ENCODE data around the gene ZNF217.

Gene ZNF217

DNA sequence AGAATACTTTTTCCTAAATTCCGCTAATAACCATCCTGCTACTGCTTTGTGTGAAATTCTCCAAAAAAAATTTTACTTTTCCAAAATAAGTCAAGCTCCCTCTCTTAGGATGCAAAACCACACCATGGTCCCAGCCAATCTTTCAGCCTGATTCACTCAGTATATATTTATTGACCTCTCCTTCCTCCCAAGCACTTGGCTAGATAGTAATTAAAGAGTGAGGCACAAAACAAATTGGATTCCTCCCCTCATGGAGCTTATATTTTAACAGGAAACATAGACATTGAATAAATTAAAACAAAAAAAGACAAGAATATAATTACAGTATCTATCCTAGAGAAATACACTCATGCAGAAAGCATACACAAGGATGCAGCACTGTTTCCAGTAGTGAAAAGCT is 9.0 kb upstream of the ZNF217 start:
- Histone ChIP-seq H3K79me2 (ENCODE audit: control insufficient read depth, low read length) (no peaks in the 10 kb centered on the region), H3K4me1 (ENCODE audit: control insufficient read depth, low read length) (0 out of 2 replicates have a peak, but pooled peaks cover 3% of the 10 kb centered on the region), H3K9me3 (ENCODE audit: control insufficient read depth, insufficient read depth, low read length) (no peaks in the 10 kb centered on the region), H3K4me3 (ENCODE audit: low read length) (no peak overlapping the region), H3K36me3 (ENCODE audit: control insufficient read depth, low read length) (no peaks in the 10 kb centered on the region), H3K9me2 (replicated peaks; ENCODE audit: control insufficient read depth, low read length) (no peaks in the 10 kb centered on the region), H3K27ac (ENCODE audit: low read depth, low read length) (no peak overlapping the region), H4K20me1 (ENCODE audit: control insufficient read depth, insufficient read depth, low read depth, low read length) (no peaks in the 10 kb centered on the region), H3K4me2 (ENCODE audit: low read length) (no peak overlapping the region), H3K27me3 (ENCODE audit: control insufficient read depth, low read length) (no peaks in the 10 kb centered on the region), H3F3A (ENCODE audit: control insufficient read depth, insufficient read depth) (peaks cover 2% of the 10 kb centered on the region; the same call in 1 of the 2 replicates)
- TF ChIP-seq EZH2phosphoT487 (IDR thresholded peaks at IDR 0.05; ENCODE audit: borderline replicate concordance, low read length), result no peak
- TF ChIP-seq, protein P1, sequence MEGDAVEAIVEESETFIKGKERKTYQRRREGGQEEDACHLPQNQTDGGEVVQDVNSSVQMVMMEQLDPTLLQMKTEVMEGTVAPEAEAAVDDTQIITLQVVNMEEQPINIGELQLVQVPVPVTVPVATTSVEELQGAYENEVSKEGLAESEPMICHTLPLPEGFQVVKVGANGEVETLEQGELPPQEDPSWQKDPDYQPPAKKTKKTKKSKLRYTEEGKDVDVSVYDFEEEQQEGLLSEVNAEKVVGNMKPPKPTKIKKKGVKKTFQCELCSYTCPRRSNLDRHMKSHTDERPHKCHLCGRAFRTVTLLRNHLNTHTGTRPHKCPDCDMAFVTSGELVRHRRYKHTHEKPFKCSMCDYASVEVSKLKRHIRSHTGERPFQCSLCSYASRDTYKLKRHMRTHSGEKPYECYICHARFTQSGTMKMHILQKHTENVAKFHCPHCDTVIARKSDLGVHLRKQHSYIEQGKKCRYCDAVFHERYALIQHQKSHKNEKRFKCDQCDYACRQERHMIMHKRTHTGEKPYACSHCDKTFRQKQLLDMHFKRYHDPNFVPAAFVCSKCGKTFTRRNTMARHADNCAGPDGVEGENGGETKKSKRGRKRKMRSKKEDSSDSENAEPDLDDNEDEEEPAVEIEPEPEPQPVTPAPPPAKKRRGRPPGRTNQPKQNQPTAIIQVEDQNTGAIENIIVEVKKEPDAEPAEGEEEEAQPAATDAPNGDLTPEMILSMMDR (IDR thresholded peaks at IDR 0.05; ENCODE audit: low read depth, low read length, poor library complexity, severe bottlenecking), result no peak

DNA sequence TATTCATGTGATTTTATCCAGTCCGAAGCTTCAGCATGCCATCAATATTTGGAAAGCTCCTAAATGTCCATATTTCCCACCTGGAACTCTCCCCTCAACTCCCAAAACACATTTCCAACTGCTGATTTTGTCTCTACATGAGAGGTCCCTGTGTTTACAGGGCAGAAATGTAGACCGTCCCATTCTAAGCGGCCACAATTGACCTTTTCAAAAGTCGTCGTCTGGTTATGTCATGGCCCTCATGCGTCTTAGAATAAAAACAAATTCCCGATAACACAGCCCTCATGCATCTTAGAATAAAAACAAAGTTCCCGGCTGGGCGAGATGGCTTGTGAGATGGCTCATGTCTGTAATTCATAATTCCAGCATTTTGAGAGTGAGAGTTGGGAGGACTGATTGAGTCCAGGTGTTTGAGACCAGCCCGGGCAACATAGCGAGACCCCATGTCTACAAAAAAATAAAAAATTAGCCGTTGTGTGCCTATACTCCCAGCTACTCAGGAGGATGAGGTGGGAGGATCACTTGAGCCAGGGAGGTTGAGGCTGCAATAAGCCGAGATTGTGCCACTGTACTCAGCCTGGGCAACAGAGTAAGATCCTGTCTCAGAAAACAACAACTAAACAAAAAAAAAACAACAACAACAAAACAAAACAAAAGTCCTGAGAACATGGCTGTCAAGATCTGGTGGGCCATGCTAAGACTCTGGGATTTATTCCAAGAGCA is 6.4 kb upstream of the ZNF217 start:
- H3K4me3 ChIP-seq (ENCODE audit: low read length), result no peak overlapping the region
- H3K36me3 ChIP-seq (ENCODE audit: control insufficient read depth, low read length), result no peaks in the 10 kb centered on the region
- no peaks in the 10 kb centered on the region for H4K20me1 ChIP-seq (ENCODE audit: control insufficient read depth, insufficient read depth, low read depth, low read length)
- no peaks in the 10 kb centered on the region for H3K9me3 ChIP-seq (ENCODE audit: control insufficient read depth, insufficient read depth, low read length)
- peaks cover 20% of the 10 kb centered on the region for H3K4me1 ChIP-seq (ENCODE audit: control insufficient read depth, low read length)
- no peak overlapping the region for H3K4me2 ChIP-seq (ENCODE audit: low read length)
- no peaks in the 10 kb centered on the region for H3K9me2 ChIP-seq (replicated peaks; ENCODE audit: control insufficient read depth, low read length)
- no peaks in the 10 kb centered on the region for H3K79me2 ChIP-seq (ENCODE audit: control insufficient read depth, low read length)
- TF ChIP-seq, protein P1 (IDR thresholded peaks at IDR 0.05; ENCODE audit: low read depth, low read length, poor library complexity, severe bottlenecking), result no peak
- no peak for TF ChIP-seq EZH2phosphoT487 (IDR thresholded peaks at IDR 0.05; ENCODE audit: borderline replicate concordance, low read length)
- H3K27me3 ChIP-seq (ENCODE audit: control insufficient read depth, low read length), result no peaks in the 10 kb centered on the region
- no peak overlapping the region for H3K27ac ChIP-seq (ENCODE audit: low read depth, low read length)
- peaks cover 12% of the 10 kb centered on the region for H3F3A ChIP-seq (ENCODE audit: control insufficient read depth, insufficient read depth)

DNA sequence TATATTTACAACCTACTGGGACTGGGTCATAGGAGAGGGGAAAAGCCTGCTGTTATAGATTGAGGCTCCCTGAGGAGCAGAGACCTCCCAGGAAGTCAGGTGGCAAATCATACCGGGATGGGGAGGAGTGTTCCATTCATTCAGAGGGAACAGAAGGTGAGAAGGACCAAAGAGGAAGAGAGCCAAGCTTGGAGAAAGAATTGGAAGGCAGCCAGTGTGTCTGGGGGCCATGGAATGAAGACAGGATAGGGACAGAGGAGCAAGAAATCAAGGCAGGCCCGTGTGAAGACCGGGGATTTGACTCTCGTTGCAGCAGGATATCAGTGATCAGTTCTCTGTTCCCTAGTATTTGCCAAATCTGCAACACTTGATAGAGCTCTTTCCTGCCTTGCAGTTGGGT is 5.7 kb upstream of the ZNF217 start:
- Histone ChIP-seq H3K4me1 (ENCODE audit: control insufficient read depth, low read length) (peaks cover 23% of the 10 kb centered on the region), H3K79me2 (ENCODE audit: control insufficient read depth, low read length) (no peaks in the 10 kb centered on the region), H3K27me3 (ENCODE audit: control insufficient read depth, low read length) (no peaks in the 10 kb centered on the region), H3K4me3 (ENCODE audit: low read length) (no peak overlapping the region), H3F3A (ENCODE audit: control insufficient read depth, insufficient read depth) (peaks cover 12% of the 10 kb centered on the region), H3K4me2 (ENCODE audit: low read length) (no peak overlapping the region), H4K20me1 (ENCODE audit: control insufficient read depth, insufficient read depth, low read depth, low read length) (no peaks in the 10 kb centered on the region), H3K9me2 (replicated peaks; ENCODE audit: control insufficient read depth, low read length) (no peaks in the 10 kb centered on the region), H3K9me3 (ENCODE audit: control insufficient read depth, insufficient read depth, low read length) (no peaks in the 10 kb centered on the region), H3K36me3 (ENCODE audit: control insufficient read depth, low read length) (no peaks in the 10 kb centered on the region), H3K27ac (ENCODE audit: low read depth, low read length) (no peak overlapping the region)
- TF ChIP-seq EZH2phosphoT487 (IDR thresholded peaks at IDR 0.05; ENCODE audit: borderline replicate concordance, low read length), result no peak
- TF ChIP-seq, protein P1 (IDR thresholded peaks at IDR 0.05; ENCODE audit: low read depth, low read length, poor library complexity, severe bottlenecking), result no peak
